ENCODE measurements around the gene ASZ1.

The ASZ1 gene

DNA sequence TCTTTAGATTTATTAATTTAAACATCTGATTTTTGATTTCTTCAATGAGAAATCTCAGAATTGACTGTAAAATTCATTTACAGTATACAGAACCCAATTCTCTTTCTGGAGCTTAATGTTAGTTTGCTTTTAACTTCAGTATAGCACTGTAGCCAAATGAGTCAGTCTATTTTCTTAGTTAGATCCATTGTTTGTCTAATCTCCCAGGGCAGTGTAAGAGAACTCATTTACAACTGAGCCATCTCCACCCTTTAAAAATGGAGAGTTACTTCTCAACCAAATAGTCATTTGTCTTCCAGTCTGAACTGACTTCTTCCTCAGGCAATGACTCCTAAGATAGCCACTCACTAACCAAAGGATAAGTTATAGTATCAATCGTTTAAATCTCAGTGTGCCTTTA lies 101.5 kb downstream of the ASZ1 start:
- peaks cover 13% of the 10 kb centered on the region for H3K9me3 Mint-ChIP-seq
- peaks cover 62% of the 10 kb centered on the region for H3K27me3 Mint-ChIP-seq
- no peak overlapping the region for H3K4me3 Mint-ChIP-seq
- ATAC-seq = no peak
- no peaks in the 10 kb centered on the region for H3K36me3 Mint-ChIP-seq
- no peak overlapping the region for H3K27ac Mint-ChIP-seq
- H3K4me1 Mint-ChIP-seq = peaks cover 9% of the 10 kb centered on the region

DNA sequence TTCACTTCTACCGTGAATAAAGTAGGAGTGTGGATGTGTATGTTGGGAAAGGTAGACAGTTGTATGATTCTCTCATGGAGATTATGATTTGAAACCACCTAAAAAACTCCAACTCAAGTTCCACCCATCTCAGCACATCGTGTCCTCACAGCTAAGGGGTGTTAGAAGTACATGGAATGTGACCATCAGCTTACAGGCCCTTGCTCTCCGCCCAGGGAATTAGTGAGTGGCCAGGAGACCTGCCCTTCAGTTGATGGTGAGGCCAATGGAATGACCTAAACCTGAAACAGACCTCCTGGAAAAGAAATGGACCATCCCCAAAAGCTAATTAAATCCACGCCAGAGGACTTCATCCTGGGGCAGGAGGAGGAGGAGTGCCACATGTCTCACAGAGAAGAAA lies 102.3 kb downstream of the ASZ1 start:
- Mint-ChIP-seq H3K9me3 (peaks cover 10% of the 10 kb centered on the region), H3K4me1 (peaks cover 9% of the 10 kb centered on the region), H3K27me3 (peaks cover 71% of the 10 kb centered on the region), H3K27ac (no peak overlapping the region), H3K4me3 (no peak overlapping the region), H3K36me3 (no peaks in the 10 kb centered on the region)
- ATAC-seq = no peak

DNA sequence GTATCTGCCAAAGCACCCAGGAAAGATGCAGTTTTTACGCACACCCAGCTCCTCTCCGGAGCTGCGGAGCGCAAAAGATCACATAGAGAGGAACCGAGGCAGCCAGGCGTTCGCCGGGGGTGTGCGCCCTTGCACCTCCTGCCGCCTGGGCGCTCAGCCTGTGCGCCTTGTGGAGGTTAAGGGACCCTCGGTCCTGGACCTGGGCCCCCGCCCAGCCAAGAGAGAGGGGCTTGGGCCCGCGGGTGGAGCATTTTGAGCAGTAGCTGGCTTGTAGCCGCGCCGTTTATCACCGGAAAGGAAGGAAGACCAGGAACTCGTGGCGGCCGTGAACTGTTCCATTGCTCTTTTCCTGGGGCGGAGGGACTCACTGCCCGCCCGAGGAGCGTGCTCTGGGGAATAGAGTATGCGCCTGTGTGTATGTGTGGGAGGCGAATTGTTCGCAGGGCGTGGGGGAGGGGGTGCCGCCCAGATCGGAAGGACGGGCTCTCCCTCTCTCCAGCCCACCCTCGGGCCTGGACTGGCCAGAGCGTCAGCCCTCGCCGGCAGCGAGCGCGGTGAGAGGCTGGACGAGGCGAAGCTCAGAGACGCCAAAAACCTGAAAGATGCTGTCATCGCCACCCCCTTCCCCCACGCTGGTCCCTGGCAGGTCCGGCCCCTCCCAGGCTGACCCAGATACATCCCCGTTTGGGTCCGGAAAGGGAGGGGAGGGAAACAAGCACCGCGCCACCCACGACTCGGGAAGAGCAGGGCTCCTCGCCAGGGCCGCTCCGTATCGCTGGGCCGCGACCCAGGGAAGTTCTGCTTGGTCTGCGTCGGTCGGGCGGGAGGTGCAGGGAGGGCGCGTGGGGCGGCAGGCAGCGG lies 103.2 kb downstream of the ASZ1 start:
- Mint-ChIP-seq H3K36me3 (no peaks in the 10 kb centered on the region), H3K4me1 (peaks cover 9% of the 10 kb centered on the region), H3K27me3 (peaks cover 72% of the 10 kb centered on the region), H3K27ac (no peak overlapping the region), H3K9me3 (peaks cover 5% of the 10 kb centered on the region), H3K4me3 (peak overlapping the region; percentile 40)
- ATAC-seq = peak; percentile 28

DNA sequence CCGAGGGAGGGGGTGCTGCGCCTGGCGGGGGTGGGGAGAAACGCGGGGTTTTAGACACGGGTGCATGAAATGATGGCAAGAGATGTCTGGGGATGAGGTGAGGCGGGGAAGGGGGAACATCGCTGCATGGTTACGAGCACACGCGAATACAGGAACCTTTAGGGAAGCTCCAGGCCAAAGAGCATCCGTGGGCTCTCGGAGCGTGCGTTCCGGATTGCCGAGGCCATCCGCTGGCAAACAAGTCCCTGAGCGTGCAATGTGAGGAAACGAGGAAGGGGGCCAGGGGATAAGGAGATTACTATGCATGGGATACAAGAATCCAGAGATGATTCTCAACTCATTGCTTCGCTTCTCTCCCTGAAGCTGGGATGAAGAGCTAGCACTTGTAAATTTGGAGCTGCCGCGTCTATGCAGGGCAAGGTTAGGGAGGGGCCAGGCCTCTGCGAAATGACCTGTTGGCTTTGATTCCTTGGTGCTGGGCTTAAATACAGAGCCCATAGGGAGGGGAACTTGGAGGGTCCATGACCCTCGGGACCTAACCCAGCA lies 103.9 kb downstream of the ASZ1 start:
- Mint-ChIP-seq H3K9me3 (no peaks in the 10 kb centered on the region), H3K4me3 (peak overlapping the region; percentile 40), H3K4me1 (peaks cover 9% of the 10 kb centered on the region), H3K27ac (no peak overlapping the region), H3K36me3 (no peaks in the 10 kb centered on the region), H3K27me3 (peaks cover 72% of the 10 kb centered on the region)
- no peak for ATAC-seq

DNA sequence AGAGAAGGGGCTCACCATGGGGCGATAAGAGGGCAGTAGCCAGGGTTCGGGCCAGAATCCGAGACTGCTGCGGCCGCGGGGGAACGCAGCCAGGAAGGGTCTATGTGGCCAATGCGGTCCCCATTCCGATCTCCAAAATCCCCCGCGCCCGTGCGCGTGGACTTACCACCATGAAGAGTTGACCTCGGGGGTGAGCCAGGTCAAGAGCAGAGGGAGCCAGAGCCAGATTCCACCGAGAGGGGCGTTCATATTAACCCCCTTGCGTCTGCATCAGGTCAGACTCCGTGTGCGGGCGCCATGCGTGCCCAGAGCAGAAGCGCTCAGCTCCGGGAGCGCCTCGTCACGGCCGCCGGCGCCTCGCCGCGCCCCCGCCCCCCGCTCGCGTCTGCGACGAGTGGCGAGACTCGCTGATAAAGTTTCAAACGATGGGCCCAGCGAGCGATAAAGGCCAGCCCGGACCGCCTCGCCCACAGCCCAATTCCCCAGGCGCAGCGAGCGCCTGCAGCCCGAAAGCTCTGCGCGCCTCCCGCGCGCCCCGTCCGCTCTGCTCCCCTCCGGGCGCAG lies 104.5 kb downstream of the ASZ1 start, which contains the start of gene WNT2:
Gene WNT2 (minus strand): TSS at position 318 of the 564 bp plus-strand sequence. CDS start 69 bp downstream, at position 249.
- Mint-ChIP-seq H3K4me1 (peaks cover 9% of the 10 kb centered on the region), H3K9me3 (no peaks in the 10 kb centered on the region), H3K27ac (no peak within 1 kb of the TSS), H3K36me3 (no peaks in the 10 kb centered on the region), H3K27me3 (peaks cover 72% of the 10 kb centered on the region), H3K4me3 (peak within 1 kb of the TSS; percentile 40)
- no peak for ATAC-seq

DNA sequence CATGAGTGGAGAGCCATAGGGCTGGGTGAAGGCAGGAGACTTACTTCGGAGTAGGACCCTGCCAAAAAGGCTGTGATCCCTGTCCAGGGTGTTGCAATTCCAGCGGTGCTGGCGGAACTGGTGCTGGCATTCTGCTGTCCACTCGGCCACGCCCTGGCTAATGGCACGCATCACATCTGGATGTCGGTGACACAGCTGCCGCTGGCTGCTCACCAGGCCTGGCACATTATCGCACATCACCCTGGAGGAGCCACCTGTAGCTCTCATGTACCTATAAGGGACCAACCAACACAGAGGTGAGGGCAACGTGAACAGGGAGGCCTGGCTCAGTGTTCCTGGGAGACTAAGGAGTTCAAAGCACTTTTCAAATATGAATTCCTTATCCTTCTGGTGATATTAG lies 106.8 kb downstream of the ASZ1 start:
- Mint-ChIP-seq H3K9me3 (no peaks in the 10 kb centered on the region), H3K27me3 (peaks cover 53% of the 10 kb centered on the region), H3K4me1 (peaks cover 9% of the 10 kb centered on the region), H3K27ac (no peak overlapping the region), H3K4me3 (no peak overlapping the region), H3K36me3 (no peaks in the 10 kb centered on the region)
- no peak for ATAC-seq

DNA sequence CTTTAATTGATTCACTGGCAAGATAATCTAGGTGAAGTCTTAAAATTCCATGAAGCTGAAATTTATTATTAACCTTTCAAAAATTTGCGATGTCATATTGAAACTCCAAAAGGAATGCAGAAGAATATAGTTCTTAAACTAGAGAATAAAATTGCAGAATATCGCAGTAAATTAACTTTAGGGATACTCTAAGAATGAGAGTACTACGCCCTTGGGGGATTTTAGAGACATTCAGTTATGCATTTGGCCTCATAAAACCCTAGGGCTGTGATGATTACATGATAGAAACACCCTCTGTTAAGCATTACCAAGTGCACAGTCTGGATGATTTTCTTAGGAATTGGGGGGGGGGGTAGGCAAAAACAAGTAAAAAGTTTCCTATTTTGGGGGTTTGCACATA lies 108.1 kb downstream of the ASZ1 start:
- H3K4me3 Mint-ChIP-seq = no peak overlapping the region
- H3K36me3 Mint-ChIP-seq = no peaks in the 10 kb centered on the region
- H3K9me3 Mint-ChIP-seq = no peaks in the 10 kb centered on the region
- no peak for ATAC-seq
- peaks cover 42% of the 10 kb centered on the region for H3K27me3 Mint-ChIP-seq
- no peak overlapping the region for H3K27ac Mint-ChIP-seq
- H3K4me1 Mint-ChIP-seq = peaks cover 9% of the 10 kb centered on the region

DNA sequence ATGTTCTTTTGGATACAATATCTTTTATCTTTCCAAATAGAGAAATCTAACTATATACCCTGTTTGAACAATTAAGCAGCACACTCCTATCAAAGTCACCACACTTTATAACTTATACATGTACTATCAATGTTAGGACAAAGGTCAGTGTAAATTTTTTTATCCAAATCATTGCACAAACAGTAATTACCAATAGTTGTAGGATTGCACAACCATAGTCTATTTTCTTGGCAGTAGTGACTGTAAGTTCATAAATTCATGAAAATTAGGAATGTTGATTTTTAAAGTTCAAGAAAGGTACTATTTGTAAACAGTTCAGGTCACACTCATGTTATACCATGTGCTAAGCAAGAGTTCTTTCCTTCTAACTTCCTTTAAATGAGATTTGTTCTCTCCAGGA lies 113.7 kb downstream of the ASZ1 start:
- H3K4me3 Mint-ChIP-seq = no peak overlapping the region
- ATAC-seq = no peak
- H3K27ac Mint-ChIP-seq = no peak overlapping the region
- no peaks in the 10 kb centered on the region for H3K4me1 Mint-ChIP-seq
- no peaks in the 10 kb centered on the region for H3K36me3 Mint-ChIP-seq
- peaks cover 10% of the 10 kb centered on the region for H3K27me3 Mint-ChIP-seq
- H3K9me3 Mint-ChIP-seq = no peaks in the 10 kb centered on the region

Data from stimulated activated memory B cell treated with anti-CD40 and anti-IgM and Interleukin-4, amounts not matched to agents 10 μg/mL and 1 μg/mL and 100 μg/mL, for 72 hours (primary cell).